ENCODE results near the gene CDX2.

The CDX2 gene

DNA sequence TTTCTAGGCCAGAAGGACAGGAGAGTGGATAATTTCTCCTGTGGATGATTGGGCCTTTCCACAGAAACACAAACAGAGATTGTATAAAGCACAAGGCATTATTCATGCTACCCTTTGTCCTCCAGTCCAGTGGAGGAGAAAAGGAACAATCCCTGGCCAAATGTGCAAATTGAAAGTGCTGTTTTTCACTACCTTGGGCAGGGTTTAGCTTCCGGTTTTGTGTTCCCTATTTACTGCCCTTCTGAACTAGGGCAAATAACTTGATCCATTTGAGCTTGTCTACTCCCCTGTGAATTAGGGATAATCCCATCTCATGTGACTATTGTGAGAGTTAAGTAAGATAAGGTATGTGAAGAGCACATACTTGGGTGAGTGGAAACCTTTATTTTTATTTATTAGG lies 36.0 kb downstream of the CDX2 start:
- Mint-ChIP-seq H3K9me3 (no peaks in the 10 kb centered on the region), H3K27me3 (peaks cover 46% of the 10 kb centered on the region), H3K4me3 (no peak overlapping the region), H3K4me1 (ENCODE audit: low read depth) (peaks cover 2% of the 10 kb centered on the region), H3K36me3 (ENCODE audit: low read depth) (no peaks in the 10 kb centered on the region), H3K27ac (no peak overlapping the region)

DNA sequence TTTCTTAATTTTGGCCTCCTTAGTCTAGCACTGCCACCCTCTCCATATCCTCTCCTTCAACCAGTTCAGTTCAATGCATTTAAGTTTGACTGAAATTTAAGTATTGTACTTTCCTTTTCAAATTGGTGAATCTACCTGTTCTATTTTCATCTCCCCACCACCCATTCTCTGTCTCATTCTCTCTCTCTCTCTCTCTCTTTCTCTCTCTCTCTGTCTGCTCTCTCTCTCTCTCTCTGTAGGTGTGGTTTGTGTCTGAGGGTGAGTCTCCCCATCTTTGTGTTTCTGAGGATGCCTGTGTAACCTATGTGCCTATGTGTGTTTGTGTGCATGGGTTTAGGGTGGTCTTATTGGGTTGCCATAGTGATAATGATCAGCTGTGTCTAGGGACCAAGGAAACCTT lies 39.2 kb downstream of the CDX2 start:
- Mint-ChIP-seq H3K27me3 (peaks cover 74% of the 10 kb centered on the region), H3K36me3 (ENCODE audit: low read depth) (no peaks in the 10 kb centered on the region), H3K27ac (peak overlapping the region; percentile 5), H3K4me3 (no peak overlapping the region), H3K4me1 (ENCODE audit: low read depth) (peaks cover 23% of the 10 kb centered on the region), H3K9me3 (no peaks in the 10 kb centered on the region)

DNA sequence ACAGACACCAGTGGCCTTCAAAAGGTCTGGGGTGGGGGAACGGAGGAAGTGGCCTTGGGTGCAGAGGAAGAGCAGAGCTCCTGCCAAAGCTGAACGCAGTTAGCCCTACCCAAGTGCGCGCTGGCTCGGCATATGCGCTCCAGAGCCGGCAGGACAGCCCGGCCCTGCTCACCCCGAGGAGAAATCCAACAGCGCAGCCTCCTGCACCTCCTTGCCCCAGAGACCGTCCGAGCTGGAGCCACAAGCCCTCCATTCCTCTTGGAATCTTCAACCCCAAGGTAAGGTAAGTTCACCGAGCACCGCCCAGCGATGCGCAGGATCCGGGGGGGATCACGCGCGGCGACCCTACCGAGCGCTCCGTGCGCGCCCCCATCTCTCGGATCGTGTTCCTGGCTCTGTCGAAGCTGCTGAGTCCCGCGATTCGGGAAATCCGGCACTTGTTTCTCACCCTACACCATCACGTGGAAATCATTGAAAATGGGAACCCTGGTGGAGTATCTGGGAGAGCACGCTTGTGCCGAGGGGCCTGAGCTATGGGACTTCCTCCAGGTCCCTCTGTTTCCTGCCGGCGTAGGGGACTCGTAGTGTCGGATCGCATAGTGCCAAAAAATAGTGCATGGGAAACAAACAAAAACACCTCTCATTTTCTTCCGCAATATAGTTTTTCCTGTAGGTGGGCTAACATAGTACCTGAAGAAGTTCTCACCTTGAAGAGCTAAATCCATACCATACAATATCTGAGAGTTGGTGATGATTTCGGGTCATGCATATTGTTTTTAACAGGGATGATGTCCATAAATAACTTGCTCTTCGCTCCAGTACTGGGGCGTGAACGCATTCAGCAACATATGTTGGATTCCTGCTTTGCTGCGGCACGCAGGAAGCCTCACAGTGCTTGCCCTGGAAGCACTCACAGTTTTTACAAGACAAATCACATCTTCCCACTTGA lies 40.0 kb downstream of the CDX2 start:
- peaks cover 26% of the 10 kb centered on the region for H3K4me1 Mint-ChIP-seq (ENCODE audit: low read depth)
- H3K27me3 Mint-ChIP-seq: peaks cover 78% of the 10 kb centered on the region
- H3K36me3 Mint-ChIP-seq (ENCODE audit: low read depth): no peaks in the 10 kb centered on the region
- H3K27ac Mint-ChIP-seq: no peak overlapping the region
- no peak overlapping the region for H3K4me3 Mint-ChIP-seq
- no peaks in the 10 kb centered on the region for H3K9me3 Mint-ChIP-seq

DNA sequence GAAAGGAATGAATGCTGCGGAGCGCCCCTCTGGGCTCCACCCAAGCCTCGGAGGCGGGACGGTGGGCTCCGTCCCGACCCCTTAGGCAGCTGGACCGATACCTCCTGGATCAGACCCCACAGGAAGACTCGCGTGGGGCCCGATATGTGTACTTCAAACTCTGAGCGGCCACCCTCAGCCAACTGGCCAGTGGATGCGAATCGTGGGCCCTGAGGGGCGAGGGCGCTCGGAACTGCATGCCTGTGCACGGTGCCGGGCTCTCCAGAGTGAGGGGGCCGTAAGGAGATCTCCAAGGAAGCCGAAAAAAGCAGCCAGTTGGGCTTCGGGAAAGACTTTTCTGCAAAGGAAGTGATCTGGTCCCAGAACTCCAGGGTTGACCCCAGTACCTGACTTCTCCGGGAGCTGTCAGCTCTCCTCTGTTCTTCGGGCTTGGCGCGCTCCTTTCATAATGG lies 40.7 kb downstream of the CDX2 start:
- H3K27me3 Mint-ChIP-seq: peaks cover 80% of the 10 kb centered on the region
- no peaks in the 10 kb centered on the region for H3K9me3 Mint-ChIP-seq
- H3K4me1 Mint-ChIP-seq (ENCODE audit: low read depth): peaks cover 33% of the 10 kb centered on the region
- no peak overlapping the region for H3K4me3 Mint-ChIP-seq
- no peak overlapping the region for H3K27ac Mint-ChIP-seq
- no peaks in the 10 kb centered on the region for H3K36me3 Mint-ChIP-seq (ENCODE audit: low read depth)

DNA sequence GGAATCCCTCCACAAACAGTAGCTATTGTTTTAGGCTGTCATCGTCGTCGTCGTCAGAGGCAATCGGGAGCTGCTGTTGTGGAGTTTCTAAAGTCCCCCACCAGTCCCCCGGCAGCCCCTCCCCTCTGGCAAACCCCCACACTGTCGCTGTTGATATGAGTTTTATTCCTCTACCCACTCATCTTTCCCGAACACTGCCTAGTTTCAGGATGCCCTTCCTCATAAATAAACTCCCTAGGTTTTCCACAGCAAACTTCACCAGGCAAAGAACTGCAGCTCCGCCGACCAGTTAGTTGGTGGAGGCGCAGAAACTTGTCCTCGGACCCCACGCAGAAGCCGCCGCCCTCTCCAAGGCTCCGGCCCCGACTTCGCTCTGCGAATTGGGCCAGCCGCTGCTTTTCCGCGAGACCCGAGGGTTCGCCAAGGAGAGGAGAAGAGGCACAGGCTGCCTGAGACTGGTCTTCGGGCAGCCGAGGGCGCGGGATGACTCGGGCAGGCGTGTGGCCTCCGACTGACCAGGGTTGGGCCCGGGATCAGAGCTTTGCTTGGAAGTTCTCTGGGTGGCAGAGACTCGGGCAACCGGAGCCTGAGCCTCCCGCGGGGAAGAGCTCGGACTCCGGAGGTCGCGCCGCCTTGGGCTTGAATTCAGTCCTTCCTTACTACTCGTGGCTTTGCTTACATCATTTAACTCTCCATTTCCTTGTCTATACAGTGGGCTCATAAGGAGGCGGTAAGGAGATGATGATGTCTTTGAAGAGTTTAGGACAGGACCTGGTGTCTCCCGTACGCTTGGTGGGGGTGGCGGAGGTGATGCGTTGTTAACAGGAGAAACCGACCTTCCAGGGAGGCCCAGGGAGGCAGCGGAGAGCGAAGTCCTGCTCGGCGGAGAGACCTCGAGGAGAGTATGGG lies 41.4 kb downstream of the CDX2 start:
- Mint-ChIP-seq H3K36me3 (ENCODE audit: low read depth) (no peaks in the 10 kb centered on the region), H3K4me1 (ENCODE audit: low read depth) (peaks cover 34% of the 10 kb centered on the region), H3K9me3 (no peaks in the 10 kb centered on the region), H3K4me3 (peak overlapping the region; percentile 10), H3K27ac (no peak overlapping the region), H3K27me3 (peaks cover 84% of the 10 kb centered on the region)

DNA sequence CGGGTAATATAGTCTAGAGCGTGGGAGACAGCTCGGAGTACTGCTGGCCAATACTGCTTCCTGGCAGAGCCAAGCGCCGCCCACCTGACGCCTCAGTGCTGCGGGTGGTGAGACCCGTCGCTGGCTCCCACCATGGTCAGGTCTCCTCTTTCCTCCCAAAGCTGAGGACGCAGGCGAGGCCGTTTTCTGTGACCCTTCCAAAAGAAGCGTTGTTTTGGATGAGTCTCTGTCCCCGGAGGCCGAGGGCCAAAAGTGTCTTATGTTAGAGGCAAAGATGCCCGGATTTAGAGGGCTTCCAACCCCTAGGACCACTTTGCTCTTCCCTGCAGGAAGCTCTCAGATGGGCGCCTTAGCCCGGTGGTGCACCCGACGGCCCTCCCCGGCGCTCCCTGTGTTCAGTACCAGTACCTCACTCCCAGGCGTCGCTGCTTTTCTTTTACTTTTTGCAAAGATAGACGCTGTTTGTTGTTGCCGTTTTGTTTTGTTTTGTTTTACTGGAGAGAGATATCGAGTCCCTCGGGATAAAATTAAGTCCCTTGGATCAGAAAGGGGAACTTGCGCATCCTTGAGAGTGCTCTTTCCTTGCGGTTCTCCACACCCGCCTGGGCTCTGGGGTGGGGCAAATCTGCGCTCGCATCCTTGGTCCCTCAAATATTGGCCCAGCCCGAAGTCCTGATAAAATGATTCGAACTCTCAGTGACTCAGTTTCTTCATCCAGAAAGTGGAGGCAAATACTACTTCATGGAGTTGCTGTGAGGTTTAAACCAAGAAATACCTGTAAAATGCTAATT lies 42.3 kb downstream of the CDX2 start:
- no peak overlapping the region for H3K27ac Mint-ChIP-seq
- no peaks in the 10 kb centered on the region for H3K9me3 Mint-ChIP-seq
- H3K27me3 Mint-ChIP-seq: peaks cover 89% of the 10 kb centered on the region
- H3K4me1 Mint-ChIP-seq (ENCODE audit: low read depth): peaks cover 34% of the 10 kb centered on the region
- H3K4me3 Mint-ChIP-seq: peak overlapping the region; percentile 10
- H3K36me3 Mint-ChIP-seq (ENCODE audit: low read depth): no peaks in the 10 kb centered on the region

DNA sequence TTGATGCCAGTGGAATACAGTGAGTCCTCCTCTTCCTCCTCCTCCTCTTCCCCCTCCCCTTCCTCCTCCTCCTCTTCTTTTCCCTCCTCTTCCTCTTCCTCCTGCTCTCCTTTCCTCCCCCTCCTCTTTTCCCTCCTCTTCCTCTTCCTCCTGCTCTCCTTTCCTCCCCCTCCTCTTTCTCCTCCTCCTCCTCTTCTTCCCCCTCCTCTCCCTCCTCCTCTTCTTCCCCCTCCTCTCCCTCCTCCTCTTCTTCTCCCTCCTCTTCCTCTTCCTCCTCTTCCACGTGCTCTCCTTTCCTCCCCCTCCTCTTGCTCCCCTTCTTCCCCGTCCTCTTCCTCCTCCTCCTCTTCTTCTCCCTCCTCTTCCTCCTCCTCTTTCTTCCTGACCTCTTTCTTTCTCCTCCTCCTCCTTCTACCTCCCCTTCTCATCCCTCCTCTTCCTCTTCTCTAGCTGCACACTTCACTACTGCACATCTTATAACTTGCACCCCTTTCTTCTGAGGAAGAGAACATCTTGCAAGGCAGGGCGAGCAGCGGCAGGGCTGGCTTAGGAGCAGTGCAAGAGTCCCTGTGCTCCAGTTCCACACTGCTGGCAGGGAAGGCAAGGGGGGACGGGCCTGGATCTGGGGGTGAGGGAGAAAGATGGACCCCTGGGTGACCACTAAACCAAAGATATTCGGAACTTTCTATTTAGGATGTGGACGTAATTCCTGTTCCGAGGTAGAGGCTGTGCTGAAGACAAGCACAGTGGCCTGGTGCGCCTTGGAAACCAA lies 43.7 kb downstream of the CDX2 start:
- Mint-ChIP-seq H3K27ac (no peak overlapping the region), H3K4me3 (no peak overlapping the region), H3K9me3 (no peaks in the 10 kb centered on the region), H3K36me3 (ENCODE audit: low read depth) (no peaks in the 10 kb centered on the region), H3K4me1 (ENCODE audit: low read depth) (peaks cover 44% of the 10 kb centered on the region), H3K27me3 (peaks cover 84% of the 10 kb centered on the region)

DNA sequence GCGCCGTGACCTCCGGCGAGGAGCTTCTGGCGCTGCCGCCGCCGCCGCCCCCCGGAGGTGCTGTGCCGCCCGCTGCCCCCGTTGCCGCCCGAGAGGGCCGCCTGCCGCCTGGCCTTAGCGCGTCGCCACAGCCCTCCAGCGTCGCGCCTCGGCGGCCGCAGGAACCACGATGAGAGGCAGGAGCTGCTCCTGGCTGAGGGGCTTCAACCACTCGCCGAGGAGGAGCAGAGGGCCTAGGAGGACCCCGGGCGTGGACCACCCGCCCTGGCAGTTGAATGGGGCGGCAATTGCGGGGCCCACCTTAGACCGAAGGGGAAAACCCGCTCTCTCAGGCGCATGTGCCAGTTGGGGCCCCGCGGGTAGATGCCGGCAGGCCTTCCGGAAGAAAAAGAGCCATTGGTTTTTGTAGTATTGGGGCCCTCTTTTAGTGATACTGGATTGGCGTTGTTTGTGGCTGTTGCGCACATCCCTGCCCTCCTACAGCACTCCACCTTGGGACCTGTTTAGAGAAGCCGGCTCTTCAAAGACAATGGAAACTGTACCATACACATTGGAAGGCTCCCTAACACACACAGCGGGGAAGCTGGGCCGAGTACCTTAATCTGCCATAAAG lies 44.5 kb downstream of the CDX2 start:
- Mint-ChIP-seq H3K4me1 (ENCODE audit: low read depth) (peaks cover 46% of the 10 kb centered on the region), H3K4me3 (no peak overlapping the region), H3K27ac (no peak overlapping the region)

DNA sequence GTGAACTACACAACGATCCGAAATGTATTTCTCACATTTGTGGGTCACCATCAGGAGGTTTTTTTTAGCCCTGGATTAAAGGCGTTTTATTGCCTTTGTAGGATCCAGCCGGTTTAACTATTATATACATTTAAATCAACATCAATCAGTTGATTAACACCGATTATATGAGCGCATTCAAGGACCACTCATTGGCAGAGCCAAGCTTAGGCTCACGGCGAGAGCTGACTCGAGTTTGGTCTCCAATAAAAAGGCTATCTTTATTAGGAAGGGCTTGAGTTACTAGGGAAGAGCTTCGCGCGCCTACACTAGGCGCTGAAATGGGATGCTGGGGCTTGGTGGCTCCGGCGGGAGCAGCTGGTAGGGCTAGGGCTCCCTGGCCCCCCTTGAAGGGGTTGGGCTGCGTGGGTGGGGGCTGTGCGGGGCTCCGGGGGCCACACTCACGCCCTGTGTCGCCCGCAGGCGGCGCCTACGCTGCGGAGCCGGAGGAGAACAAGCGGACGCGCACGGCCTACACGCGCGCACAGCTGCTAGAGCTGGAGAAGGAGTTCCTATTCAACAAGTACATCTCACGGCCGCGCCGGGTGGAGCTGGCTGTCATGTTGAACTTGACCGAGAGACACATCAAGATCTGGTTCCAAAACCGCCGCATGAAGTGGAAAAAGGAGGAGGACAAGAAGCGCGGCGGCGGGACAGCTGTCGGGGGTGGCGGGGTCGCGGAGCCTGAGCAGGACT lies 45.2 kb downstream of the CDX2 start:
- Mint-ChIP-seq H3K27me3 (peaks cover 79% of the 10 kb centered on the region), H3K9me3 (no peaks in the 10 kb centered on the region), H3K4me1 (ENCODE audit: low read depth) (peaks cover 51% of the 10 kb centered on the region), H3K36me3 (ENCODE audit: low read depth) (no peaks in the 10 kb centered on the region), H3K4me3 (peak overlapping the region; percentile 45), H3K27ac (no peak overlapping the region)

More for the DNA sequence above, 44.5 kb downstream of the CDX2 start:
- Mint-ChIP-seq H3K27me3 (peaks cover 79% of the 10 kb centered on the region), H3K36me3 (ENCODE audit: low read depth) (no peaks in the 10 kb centered on the region), H3K9me3 (no peaks in the 10 kb centered on the region)

DNA sequence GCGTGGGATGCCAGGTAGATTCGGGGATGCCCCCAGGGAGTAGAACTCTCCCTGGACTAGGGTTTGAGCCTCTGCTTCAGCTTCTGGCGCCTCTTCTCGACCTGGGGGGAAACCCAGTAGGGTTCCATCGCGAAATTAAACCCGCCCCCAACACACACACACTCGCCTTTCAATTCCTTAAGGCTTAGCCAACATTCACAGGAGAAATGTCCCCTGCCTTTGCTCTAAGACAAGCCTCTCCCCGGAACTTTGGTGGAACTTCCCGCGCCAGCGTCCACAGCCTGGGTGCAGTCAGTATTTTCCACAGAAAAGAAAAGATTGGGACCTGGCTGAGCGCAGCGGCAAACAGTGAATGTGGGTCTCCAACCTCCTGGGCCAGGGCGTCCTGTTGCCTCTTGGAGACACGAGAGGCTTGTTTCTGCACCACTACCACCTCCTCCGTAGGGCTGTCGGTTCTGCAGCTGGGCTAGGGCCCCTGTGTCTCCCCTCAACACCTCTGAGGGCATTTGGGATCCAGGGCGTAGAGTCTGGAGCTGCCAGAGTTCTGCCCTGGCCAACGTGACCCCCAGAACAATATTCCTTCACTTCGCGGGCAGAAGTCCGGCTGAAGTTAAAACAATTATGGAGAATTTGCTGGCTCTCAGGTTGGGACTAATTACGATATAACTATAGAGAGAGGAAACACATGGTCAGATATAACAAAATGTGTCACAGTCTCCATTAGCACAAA lies 46.1 kb downstream of the CDX2 start:
- peaks cover 56% of the 10 kb centered on the region for H3K4me1 Mint-ChIP-seq (ENCODE audit: low read depth)
- H3K27ac Mint-ChIP-seq: no peak overlapping the region
- no peak overlapping the region for H3K4me3 Mint-ChIP-seq
- H3K9me3 Mint-ChIP-seq: no peaks in the 10 kb centered on the region
- peaks cover 79% of the 10 kb centered on the region for H3K27me3 Mint-ChIP-seq
- H3K36me3 Mint-ChIP-seq (ENCODE audit: low read depth): no peaks in the 10 kb centered on the region

DNA sequence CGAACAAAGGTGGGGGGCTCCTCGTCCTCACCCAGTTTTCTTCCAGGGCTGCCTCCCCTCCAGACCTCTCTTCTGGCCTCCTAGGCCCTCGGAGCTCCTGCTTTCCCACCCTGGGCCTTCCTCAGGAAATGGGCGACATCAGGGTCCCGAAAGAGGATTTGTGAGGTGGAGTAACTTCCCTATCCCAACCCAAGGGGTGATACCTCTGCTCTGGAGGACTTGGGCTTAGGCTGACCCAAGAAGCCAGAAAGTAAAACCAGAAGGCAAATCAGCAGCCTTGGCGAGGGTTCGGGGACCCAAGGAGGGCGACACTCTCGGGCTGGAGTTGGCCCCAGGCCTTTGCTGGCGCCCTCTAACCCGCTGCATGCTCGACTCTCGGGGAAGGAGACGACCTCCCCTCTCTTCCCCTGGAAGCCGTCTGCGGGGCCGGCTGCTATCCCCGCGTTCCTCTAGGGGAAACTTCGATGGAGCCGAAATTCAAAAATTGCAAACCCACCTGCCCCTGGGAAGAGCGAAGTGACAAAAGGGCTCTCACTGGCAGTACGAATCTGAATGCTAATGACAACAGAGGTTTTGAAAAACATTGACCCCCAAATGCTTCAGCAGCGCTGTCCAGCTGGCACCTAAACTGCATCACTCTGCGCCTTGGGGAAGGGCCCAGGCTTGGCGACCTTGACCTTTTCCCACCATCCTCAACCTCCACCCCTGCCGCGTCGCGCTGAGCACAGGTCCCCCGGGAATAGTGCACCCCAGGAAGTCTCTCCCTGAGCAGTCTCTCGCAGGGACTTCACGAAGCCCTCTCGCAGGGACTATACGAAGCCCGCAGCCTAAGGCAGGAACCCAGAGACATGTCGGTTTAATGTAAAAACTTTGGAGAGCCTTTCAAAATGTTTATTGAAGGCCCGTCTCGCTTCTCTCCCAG lies 46.9 kb downstream of the CDX2 start:
- Mint-ChIP-seq H3K36me3 (ENCODE audit: low read depth) (no peaks in the 10 kb centered on the region), H3K27me3 (peaks cover 79% of the 10 kb centered on the region), H3K27ac (no peak overlapping the region), H3K4me3 (no peak overlapping the region), H3K9me3 (no peaks in the 10 kb centered on the region), H3K4me1 (ENCODE audit: low read depth) (peaks cover 57% of the 10 kb centered on the region)
